ENCODE measurements around the gene FBXO36. TPM values are rescaled to one million over a fixed set of nuclear protein-coding genes. Genes with fewer than 3 reads are reported as not detected.

Gene FBXO36
- total and polyA plus RNA-seq, 2 of the 13 experiments (the other 11 are each of a cell fraction or from before 2014, with no cell fraction given), result 2.8 TPM

GRCh38 chr2:229921892-229922448, 333 bp upstream of the FBXO36 start, which contains the start of gene TRIP12 (continued):
- TF ChIP-seq ZBTB4 (CRISPR knock-in tag; IDR thresholded peaks at IDR 0.05; ENCODE audit: borderline replicate concordance) (no peak; the same call in 1 of the 2 replicates), ZNF430 (CRISPR knock-in tag; IDR thresholded peaks at IDR 0.05) (no peak), ZNF557 (CRISPR knock-in tag; IDR thresholded peaks at IDR 0.05) (no peak), TAF15 (IDR thresholded peaks at IDR 0.05; ENCODE audit: low read depth, low read length, poor library complexity, severe bottlenecking) (peak; percentile 90), ZFP41 (CRISPR knock-in tag; IDR thresholded peaks at IDR 0.05; ENCODE audit: borderline replicate concordance) (0 out of 2 replicates have a peak, but pooled peaks have one; percentile 45), ZNF777 (CRISPR knock-in tag; IDR thresholded peaks at IDR 0.05) (peak; percentile 21; the same call in 1 of the 2 replicates), EP300 (IDR thresholded peaks at IDR 0.05; ENCODE audit: low read depth in 2 of 2, low read length in 2 of 2) (peak; percentile 6 to 43; a peak in 1 of 4 replicates), EP300 (CRISPR knock-in tag; IDR thresholded peaks at IDR 0.05; ENCODE audit: borderline replicate concordance) (peak; percentile 64), HNF4A (CRISPR knock-in tag; IDR thresholded peaks at IDR 0.05) (peak; percentile 49), ZNF883 (CRISPR knock-in tag; IDR thresholded peaks at IDR 0.05; ENCODE audit: not compliant biosample characterization) (peak; percentile 86), CREB1 (IDR thresholded peaks at IDR 0.05) (peak; percentile 79), CREB1 (CRISPR knock-in tag; IDR thresholded peaks at IDR 0.05) (peak; percentile 71), ATRX (CRISPR knock-in tag; IDR thresholded peaks at IDR 0.05; ENCODE audit: borderline replicate concordance) (0 out of 2 replicates have a peak, but pooled peaks have one; percentile 89), DMAP1 (CRISPR knock-in tag; IDR thresholded peaks at IDR 0.05) (peak; percentile 55; the same call in 1 of the 2 replicates), ZNF772 (CRISPR knock-in tag; IDR thresholded peaks at IDR 0.05) (peak; percentile 40; the same call in 1 of the 2 replicates), ZNF792 (CRISPR knock-in tag; IDR thresholded peaks at IDR 0.05) (peak; percentile 6; the same call in 1 of the 2 replicates), TEF (CRISPR knock-in tag; IDR thresholded peaks at IDR 0.05) (peak; percentile 2; the same call in 1 of the 2 replicates), ATF3 (CRISPR knock-in tag; IDR thresholded peaks at IDR 0.05) (peak; percentile 46; the same call in 1 of the 2 replicates), ZNF12 (CRISPR knock-in tag; IDR thresholded peaks at IDR 0.05) (peak; percentile 66; the same call in 1 of the 2 replicates), IRX3 (CRISPR knock-in tag; IDR thresholded peaks at IDR 0.05; ENCODE audit: borderline replicate concordance, low read depth) (peak; percentile 28; the same call in 1 of the 2 replicates), KLF11 (CRISPR knock-in tag; IDR thresholded peaks at IDR 0.05) (peak; percentile 79; the same call in 1 of the 2 replicates), SOX5 (CRISPR knock-in tag; IDR thresholded peaks at IDR 0.05; ENCODE audit: borderline replicate concordance) (peak; percentile 10; the same call in 1 of the 2 replicates), ZNF639 (CRISPR knock-in tag; conservative IDR thresholded peaks at IDR 0.05) (peak; percentile 100), ZBTB21 (CRISPR knock-in tag; IDR thresholded peaks at IDR 0.05) (no peak), SP4 (CRISPR knock-in tag; IDR thresholded peaks at IDR 0.05) (peak; percentile 85), ZNF121 (CRISPR knock-in tag; IDR thresholded peaks at IDR 0.05) (0 out of 2 replicates have a peak, but pooled peaks have one; percentile 27), TP53 (CRISPR knock-in tag; conservative IDR thresholded peaks at IDR 0.05) (0 out of 2 replicates have a peak, but pooled peaks have one; percentile 46)

Measured in HepG2 (cell line).